HUES6 (cell line): ENCODE measurements around the gene PTPN3.
"Not testable (repeated sequence)": the region's sequence is repeated elsewhere in the genome, so short reads cannot be mapped to it uniquely, and the experiment has no call there.

Experiments
- H3K27ac ChIP-seq: 2 replicates; pipeline ENCODE4 v1.7.0; 2013; ENCODE audit warnings: low read depth, mild to moderate bottlenecking, low read length, inconsistent platforms
- H3K27me3 ChIP-seq: 2 replicates; pipeline ENCODE4 v1.6.1; 2013; ENCODE audit warnings: low read length; ENCODE audit not compliant: control insufficient read depth, insufficient read depth
- H3K36me3 ChIP-seq: 2 replicates; pipeline ENCODE4 v1.6.1; 2013; ENCODE audit warnings: low read length; ENCODE audit not compliant: control insufficient read depth, insufficient read depth
- H3K4me1 ChIP-seq: 2 replicates; pipeline ENCODE4 v1.6.1; 2013; ENCODE audit warnings: low read length; ENCODE audit not compliant: control insufficient read depth, insufficient read depth
- H3K4me3 ChIP-seq: 2 replicates; pipeline ENCODE4 v1.5.1; 2013; ENCODE audit warnings: low read depth, low read length
- H3K9ac ChIP-seq: one replicate; pipeline ENCODE4 v1.6.1; 2013; ENCODE audit warnings: mild to moderate bottlenecking, low read length
- H3K9me3 ChIP-seq: 2 replicates; pipeline ENCODE4 v1.6.1; 2013; ENCODE audit warnings: low read depth, low read length; ENCODE audit not compliant: control insufficient read depth, insufficient read depth

PTPN3 gene

DNA sequence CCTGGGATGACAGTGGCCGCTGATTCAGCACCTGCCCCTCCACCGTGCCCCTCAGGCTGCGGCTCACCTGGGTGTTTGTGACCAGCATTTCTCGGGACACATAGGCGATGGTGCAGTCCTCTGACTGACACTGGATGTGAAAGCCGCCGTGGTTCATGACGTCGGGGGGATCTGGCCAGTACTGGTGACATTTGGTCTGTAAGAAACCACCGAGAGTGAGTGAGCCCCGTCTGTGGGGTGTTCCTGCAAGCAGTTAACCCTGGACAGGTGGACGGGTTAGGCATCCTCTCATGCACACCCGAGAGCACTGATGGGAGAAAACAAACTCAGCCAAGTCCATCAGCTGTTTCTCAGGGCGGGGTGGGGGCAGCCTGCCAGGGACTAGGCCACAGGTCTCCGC is 114.8 kb downstream of the PTPN3 start:
- no peak overlapping the region for H3K27ac ChIP-seq
- H3K9ac ChIP-seq, result no peak overlapping the region
- H3K9me3 ChIP-seq, result peaks cover 5% of the 10 kb centered on the region; the same call in 1 of the 2 replicates
- no peaks in the 10 kb centered on the region for H3K27me3 ChIP-seq
- no peaks in the 10 kb centered on the region for H3K4me1 ChIP-seq
- peaks cover 4% of the 10 kb centered on the region; the same call in 1 of the 2 replicates for H3K36me3 ChIP-seq
- no peak overlapping the region for H3K4me3 ChIP-seq

- Histone ChIP-seq H3K27me3 (no peaks in the 10 kb centered on the region), H3K9ac (no peak overlapping the region), H3K36me3 (peaks cover 4% of the 10 kb centered on the region; the same call in 1 of the 2 replicates), H3K4me3 (no peak overlapping the region), H3K4me1 (no peaks in the 10 kb centered on the region), H3K9me3 (peaks cover 5% of the 10 kb centered on the region; the same call in 1 of the 2 replicates), H3K27ac (no peak overlapping the region)
These were observed 115.5 kb downstream of the PTPN3 start for GRCh38 chr9:109382585-109382984.

DNA sequence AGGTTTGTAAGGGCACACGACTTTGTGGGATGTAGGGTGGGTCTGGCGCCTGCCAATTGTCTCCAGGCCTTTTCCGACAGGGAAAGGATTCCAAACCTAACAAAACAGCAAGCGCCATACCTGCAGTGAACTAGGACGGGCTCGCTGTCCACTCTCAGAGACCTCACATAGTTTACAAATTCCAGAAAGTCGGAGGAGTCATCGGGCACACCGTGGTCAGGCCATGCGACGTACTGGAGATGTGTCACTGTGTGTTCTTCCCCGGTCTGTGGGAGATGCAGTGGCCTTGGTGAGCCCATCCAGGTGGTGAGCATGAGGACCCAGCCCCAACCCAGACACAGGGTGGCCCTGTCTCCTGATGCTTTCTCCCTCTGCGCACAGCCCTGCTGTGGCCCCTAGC is 115.9 kb downstream of the PTPN3 start:
- Histone ChIP-seq H3K36me3 (peaks cover 4% of the 10 kb centered on the region; the same call in 1 of the 2 replicates), H3K4me1 (no peaks in the 10 kb centered on the region), H3K9me3 (peaks cover 5% of the 10 kb centered on the region; the same call in 1 of the 2 replicates), H3K4me3 (no peak overlapping the region), H3K27me3 (no peaks in the 10 kb centered on the region), H3K27ac (no peak overlapping the region), H3K9ac (no peak overlapping the region)

DNA sequence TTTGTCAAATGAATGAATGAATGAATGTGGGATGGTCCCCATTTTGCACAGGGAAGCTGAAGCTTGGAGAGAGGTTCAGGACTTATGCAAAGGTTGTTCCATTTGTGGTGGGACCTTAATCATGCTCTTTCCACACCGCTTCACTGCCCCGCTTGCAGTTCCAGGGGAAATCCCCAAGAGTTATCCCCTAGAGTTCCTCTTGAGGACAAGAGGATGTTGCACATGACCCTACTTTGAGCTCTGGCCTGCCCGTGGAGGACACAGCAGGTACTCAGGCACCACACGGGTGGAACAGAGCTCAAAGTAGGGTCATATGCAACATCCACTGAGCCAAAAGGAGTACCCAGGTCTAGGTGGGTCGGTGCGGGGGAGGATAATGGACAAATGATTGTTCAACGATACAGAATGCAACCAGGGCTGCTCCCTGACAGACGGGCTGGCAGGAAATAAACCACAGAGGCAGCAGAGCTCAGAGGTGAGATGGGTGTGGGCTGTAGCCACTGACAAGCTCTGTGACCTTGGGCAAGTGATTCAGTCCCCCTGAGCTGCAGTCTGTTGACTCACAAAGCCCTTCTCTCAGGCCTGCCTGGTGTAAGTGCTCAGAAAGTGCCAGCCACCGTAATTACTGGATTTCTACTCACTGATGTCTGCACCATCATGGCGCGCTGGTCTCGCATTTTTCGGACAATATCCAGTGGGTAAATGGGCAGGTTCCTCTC is 116.9 kb downstream of the PTPN3 start:
- Histone ChIP-seq H3K4me1 (no peaks in the 10 kb centered on the region), H3K27me3 (no peaks in the 10 kb centered on the region), H3K9ac (no peak overlapping the region), H3K9me3 (peaks cover 5% of the 10 kb centered on the region; the same call in 1 of the 2 replicates), H3K4me3 (no peak overlapping the region), H3K27ac (no peak overlapping the region), H3K36me3 (peaks cover 4% of the 10 kb centered on the region; the same call in 1 of the 2 replicates)

- no peak overlapping the region for H3K27ac ChIP-seq
- H3K36me3 ChIP-seq, result peaks cover 4% of the 10 kb centered on the region; the same call in 1 of the 2 replicates
- H3K9me3 ChIP-seq, result peaks cover 5% of the 10 kb centered on the region; the same call in 1 of the 2 replicates
- no peaks in the 10 kb centered on the region for H3K4me1 ChIP-seq
- H3K4me3 ChIP-seq, result no peak overlapping the region
- H3K9ac ChIP-seq, result no peak overlapping the region
- H3K27me3 ChIP-seq, result no peaks in the 10 kb centered on the region
These were observed 118.6 kb downstream of the PTPN3 start for GRCh38 chr9:109379513-109379912.

GRCh38 chr9:109378316-109378715 is 119.8 kb downstream of the PTPN3 start:
- H3K9me3 ChIP-seq, result peaks cover 5% of the 10 kb centered on the region; the same call in 1 of the 2 replicates
- H3K27me3 ChIP-seq, result no peaks in the 10 kb centered on the region
- no peak overlapping the region for H3K9ac ChIP-seq
- H3K4me1 ChIP-seq, result no peaks in the 10 kb centered on the region
- H3K4me3 ChIP-seq, result no peak overlapping the region
- H3K36me3 ChIP-seq, result peaks cover 4% of the 10 kb centered on the region; the same call in 1 of the 2 replicates
- no peak overlapping the region for H3K27ac ChIP-seq

DNA sequence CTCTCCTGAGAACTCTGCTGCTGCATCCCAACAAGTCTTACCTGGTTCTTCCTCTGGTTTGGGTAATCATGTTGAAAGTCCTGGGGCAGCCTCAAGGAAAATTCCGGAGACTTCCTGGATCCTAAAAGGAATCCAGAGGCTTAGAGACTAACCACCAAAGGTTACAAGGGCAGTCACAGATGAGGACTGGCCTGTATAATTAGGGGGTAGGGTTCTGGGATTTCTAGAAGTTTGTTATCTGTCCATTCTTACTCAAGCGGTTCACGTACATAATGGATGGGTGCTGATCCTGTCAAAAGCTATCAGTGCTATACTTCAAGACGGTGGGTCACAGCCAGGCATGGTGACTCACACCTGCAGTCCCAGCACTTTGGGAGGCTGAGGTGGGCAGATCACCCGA is 125.9 kb downstream of the PTPN3 start:
- Histone ChIP-seq H3K36me3 (no peaks in the 10 kb centered on the region), H3K27ac (no peak overlapping the region), H3K27me3 (no peaks in the 10 kb centered on the region), H3K4me1 (no peaks in the 10 kb centered on the region), H3K9me3 (peaks cover 10% of the 10 kb centered on the region), H3K4me3 (no peak overlapping the region), H3K9ac (no peak overlapping the region)

DNA sequence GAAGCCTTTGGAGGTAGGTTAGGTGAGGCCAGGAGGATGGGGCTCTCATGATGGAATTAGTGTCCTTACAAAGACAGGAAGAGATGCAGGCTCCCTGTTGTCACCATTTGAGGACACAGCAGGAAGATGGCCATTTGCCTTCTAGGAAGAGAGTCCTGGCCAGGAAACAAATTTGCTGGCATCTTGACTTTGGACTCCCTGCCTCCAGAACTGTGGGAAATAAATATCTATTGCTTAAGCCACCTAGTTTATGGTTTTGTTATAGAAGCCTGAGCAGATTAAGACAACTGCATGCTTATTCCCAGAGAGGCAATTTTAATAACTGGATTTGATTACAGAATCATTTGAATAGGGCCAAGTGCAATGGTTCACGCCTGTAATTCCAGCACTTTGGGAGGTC is 126.7 kb downstream of the PTPN3 start:
- H3K36me3 ChIP-seq, result no peaks in the 10 kb centered on the region
- H3K4me1 ChIP-seq, result no peaks in the 10 kb centered on the region
- H3K9ac ChIP-seq, result no peak overlapping the region
- no peaks in the 10 kb centered on the region for H3K27me3 ChIP-seq
- H3K9me3 ChIP-seq, result peaks cover 10% of the 10 kb centered on the region
- no peak overlapping the region for H3K27ac ChIP-seq
- no peak overlapping the region for H3K4me3 ChIP-seq

- no peaks in the 10 kb centered on the region for H3K4me1 ChIP-seq
- H3K9me3 ChIP-seq, result peaks cover 10% of the 10 kb centered on the region
- no peaks in the 10 kb centered on the region for H3K36me3 ChIP-seq
- H3K4me3 ChIP-seq, result no peak overlapping the region
- no peak overlapping the region for H3K9ac ChIP-seq
- H3K27me3 ChIP-seq, result no peaks in the 10 kb centered on the region
- no peak overlapping the region for H3K27ac ChIP-seq
These were observed 128.8 kb downstream of the PTPN3 start for GRCh38 chr9:109369285-109369684.

GRCh38 chr9:109360771-109361170 is 137.3 kb downstream of the PTPN3 start:
- Histone ChIP-seq H3K4me3 (no peak overlapping the region), H3K4me1 (no peaks in the 10 kb centered on the region), H3K9ac (no peak overlapping the region), H3K27ac (no peak overlapping the region), H3K9me3 (no peaks in the 10 kb centered on the region), H3K36me3 (no peaks in the 10 kb centered on the region), H3K27me3 (no peaks in the 10 kb centered on the region)

DNA sequence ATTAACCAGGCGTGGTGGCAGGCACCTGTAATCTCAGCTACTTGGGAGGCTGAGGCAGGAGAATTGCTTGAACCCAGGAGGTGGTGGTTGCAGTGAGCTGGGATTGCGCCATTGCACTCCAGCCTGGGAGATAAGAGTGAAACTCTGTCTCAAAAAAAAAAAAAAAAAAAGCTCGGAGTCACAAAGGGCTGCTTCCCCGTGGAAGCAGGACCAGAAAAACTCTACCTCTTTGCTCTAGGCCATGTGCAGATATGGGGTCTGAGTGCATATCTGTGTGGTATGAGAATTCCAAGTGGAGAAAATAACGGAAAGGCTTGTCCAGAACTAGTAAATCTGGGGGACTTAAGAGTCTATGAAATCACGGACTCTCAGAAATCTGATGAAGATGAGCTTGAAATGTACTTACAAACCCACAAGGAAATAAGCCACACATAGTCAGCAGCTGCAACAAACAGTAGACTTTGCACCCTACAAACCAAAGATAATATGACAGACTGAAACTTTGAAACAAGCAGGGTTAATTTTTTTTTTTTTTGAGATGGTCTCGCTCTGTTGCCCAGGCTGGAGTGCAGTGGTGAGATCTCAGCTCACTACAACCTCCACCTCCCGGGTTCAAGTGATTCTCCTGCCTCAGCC is 139.0 kb downstream of the PTPN3 start:
- not testable (repeated sequence) for H3K4me1 ChIP-seq, H3K9ac ChIP-seq, H3K9me3 ChIP-seq, H3K4me3 ChIP-seq, H3K27me3 ChIP-seq, H3K27ac ChIP-seq, H3K36me3 ChIP-seq
